Measurements from ENCODE around the gene ITGAE. TPM values are rescaled to one million over a fixed set of nuclear protein-coding genes. Genes with fewer than 3 reads are reported as not detected.

ITGAE gene
- total RNA-seq, 1 donor from 2014 or later = 47.5 TPM

GRCh38 chr17:3828151-3828851 lies 27.3 kb upstream of the ITGAE start:
- TF ChIP-seq CTCF (IDR thresholded peaks at IDR 0.05) = no peak
- no peak for TF ChIP-seq EZH2phosphoT487 (IDR thresholded peaks at IDR 0.05)
- TF ChIP-seq EZH2 (IDR thresholded peaks at IDR 0.05) = no peak
- H3K9me3 Mint-ChIP-seq = no peaks in the 10 kb centered on the region
- peaks cover 12% of the 10 kb centered on the region for H3K36me3 Mint-ChIP-seq
- H3K36me3 ChIP-seq = peaks cover 16% of the 10 kb centered on the region
- H3K4me3 Mint-ChIP-seq = no peak overlapping the region
- H3K79me2 ChIP-seq (ENCODE audit: low read depth) = peaks cover 10% of the 10 kb centered on the region
- no peaks in the 10 kb centered on the region for H3K9me3 ChIP-seq (ENCODE audit: low read depth)
- H3K4me1 ChIP-seq = no peaks in the 10 kb centered on the region
- peaks cover 8% of the 10 kb centered on the region for H4K20me1 ChIP-seq (ENCODE audit: low read depth)
- H3K9ac ChIP-seq = no peak overlapping the region
- H3K4me2 ChIP-seq = no peak overlapping the region
- DNase-seq (ENCODE audit: low spot score) = no peak
- H3K4me3 ChIP-seq = no peak overlapping the region
- no peak overlapping the region for H2AFZ ChIP-seq (replicated peaks)
- H3K27me3 ChIP-seq = no peaks in the 10 kb centered on the region
- no peak overlapping the region for H3K27ac ChIP-seq
- H3K27ac Mint-ChIP-seq = no peak overlapping the region
- H3K4me1 Mint-ChIP-seq = no peaks in the 10 kb centered on the region
- H3K27me3 Mint-ChIP-seq (ENCODE audit: insufficient read depth, low read depth) = no peaks in the 10 kb centered on the region
- H3F3A ChIP-seq (ENCODE audit: low read depth) = peaks cover 18% of the 10 kb centered on the region

GRCh38 chr17:3827124-3827773 lies 26.3 kb upstream of the ITGAE start:
- Histone ChIP-seq H3K27me3 (no peaks in the 10 kb centered on the region), H3K36me3 (peaks cover 16% of the 10 kb centered on the region), H2AFZ (replicated peaks) (no peak overlapping the region), H3K27ac (no peak overlapping the region), H3K9ac (no peak overlapping the region), H3F3A (ENCODE audit: low read depth) (peaks cover 18% of the 10 kb centered on the region), H3K4me2 (no peak overlapping the region), H3K4me1 (no peaks in the 10 kb centered on the region), H3K79me2 (ENCODE audit: low read depth) (peaks cover 10% of the 10 kb centered on the region), H3K4me3 (no peak overlapping the region), H4K20me1 (ENCODE audit: low read depth) (peaks cover 8% of the 10 kb centered on the region), H3K9me3 (ENCODE audit: low read depth) (no peaks in the 10 kb centered on the region)
- peak; percentile 83 for DNase-seq (ENCODE audit: low spot score)
- Mint-ChIP-seq H3K36me3 (peaks cover 13% of the 10 kb centered on the region), H3K4me3 (no peak overlapping the region), H3K4me1 (no peaks in the 10 kb centered on the region), H3K27ac (no peak overlapping the region), H3K27me3 (ENCODE audit: insufficient read depth, low read depth) (no peaks in the 10 kb centered on the region), H3K9me3 (no peaks in the 10 kb centered on the region)
- peak; percentile 85 for TF ChIP-seq CTCF (IDR thresholded peaks at IDR 0.05)
- no peak for TF ChIP-seq EZH2phosphoT487 (IDR thresholded peaks at IDR 0.05)

- Histone ChIP-seq H3K4me1 (no peaks in the 10 kb centered on the region), H3K4me2 (no peak overlapping the region), H3K9me3 (ENCODE audit: low read depth) (no peaks in the 10 kb centered on the region), H3K27me3 (no peaks in the 10 kb centered on the region), H3K79me2 (ENCODE audit: low read depth) (peaks cover 4% of the 10 kb centered on the region), H3F3A (ENCODE audit: low read depth) (peaks cover 18% of the 10 kb centered on the region), H4K20me1 (ENCODE audit: low read depth) (peaks cover 8% of the 10 kb centered on the region), H2AFZ (replicated peaks) (no peak overlapping the region), H3K9ac (no peak overlapping the region), H3K4me3 (no peak overlapping the region), H3K27ac (no peak overlapping the region), H3K36me3 (peaks cover 21% of the 10 kb centered on the region)
- no peak for DNase-seq (ENCODE audit: low spot score)
- Mint-ChIP-seq H3K9me3 (no peaks in the 10 kb centered on the region), H3K36me3 (peaks cover 19% of the 10 kb centered on the region), H3K27me3 (ENCODE audit: insufficient read depth, low read depth) (no peaks in the 10 kb centered on the region), H3K27ac (no peak overlapping the region), H3K4me3 (no peak overlapping the region), H3K4me1 (no peaks in the 10 kb centered on the region)
- TF ChIP-seq EZH2 (IDR thresholded peaks at IDR 0.05) (no peak), CTCF (IDR thresholded peaks at IDR 0.05) (no peak), EZH2phosphoT487 (IDR thresholded peaks at IDR 0.05) (no peak)
Observed at GRCh38 chr17:3826191-3826590, 25.2 kb upstream of the ITGAE start.
